ENCODE results near the gene AFP.

The AFP gene

DNA sequence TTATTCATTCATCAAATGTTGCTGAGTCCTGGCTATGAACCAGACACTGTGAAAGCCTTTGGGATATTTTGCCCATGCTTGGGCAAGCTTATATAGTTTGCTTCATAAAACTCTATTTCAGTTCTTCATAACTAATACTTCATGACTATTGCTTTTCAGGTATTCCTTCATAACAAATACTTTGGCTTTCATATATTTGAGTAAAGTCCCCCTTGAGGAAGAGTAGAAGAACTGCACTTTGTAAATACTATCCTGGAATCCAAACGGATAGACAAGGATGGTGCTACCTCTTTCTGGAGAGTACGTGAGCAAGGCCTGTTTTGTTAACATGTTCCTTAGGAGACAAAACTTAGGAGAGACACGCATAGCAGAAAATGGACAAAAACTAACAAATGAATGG lies 1.7 kb upstream of the AFP start:
- no peaks in the 10 kb centered on the region for H4K20me1 ChIP-seq (ENCODE audit: insufficient read depth, low read length)
- H3K27ac ChIP-seq (ENCODE audit: low read length), result no peak overlapping the region
- DNase-seq, result no peak
- H3K79me2 ChIP-seq (ENCODE audit: insufficient read depth, low read length), result no peaks in the 10 kb centered on the region
- H3K9ac ChIP-seq (ENCODE audit: low read depth, low read length), result no peak overlapping the region
- no peak overlapping the region for H2AFZ ChIP-seq (ENCODE audit: low read depth, low read length)
- no peak for TF ChIP-seq EZH2 (IDR thresholded peaks at IDR 0.05; ENCODE audit: borderline replicate concordance, low read depth, low read length, severe bottlenecking)
- TF ChIP-seq, protein P1, sequence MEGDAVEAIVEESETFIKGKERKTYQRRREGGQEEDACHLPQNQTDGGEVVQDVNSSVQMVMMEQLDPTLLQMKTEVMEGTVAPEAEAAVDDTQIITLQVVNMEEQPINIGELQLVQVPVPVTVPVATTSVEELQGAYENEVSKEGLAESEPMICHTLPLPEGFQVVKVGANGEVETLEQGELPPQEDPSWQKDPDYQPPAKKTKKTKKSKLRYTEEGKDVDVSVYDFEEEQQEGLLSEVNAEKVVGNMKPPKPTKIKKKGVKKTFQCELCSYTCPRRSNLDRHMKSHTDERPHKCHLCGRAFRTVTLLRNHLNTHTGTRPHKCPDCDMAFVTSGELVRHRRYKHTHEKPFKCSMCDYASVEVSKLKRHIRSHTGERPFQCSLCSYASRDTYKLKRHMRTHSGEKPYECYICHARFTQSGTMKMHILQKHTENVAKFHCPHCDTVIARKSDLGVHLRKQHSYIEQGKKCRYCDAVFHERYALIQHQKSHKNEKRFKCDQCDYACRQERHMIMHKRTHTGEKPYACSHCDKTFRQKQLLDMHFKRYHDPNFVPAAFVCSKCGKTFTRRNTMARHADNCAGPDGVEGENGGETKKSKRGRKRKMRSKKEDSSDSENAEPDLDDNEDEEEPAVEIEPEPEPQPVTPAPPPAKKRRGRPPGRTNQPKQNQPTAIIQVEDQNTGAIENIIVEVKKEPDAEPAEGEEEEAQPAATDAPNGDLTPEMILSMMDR (IDR thresholded peaks at IDR 0.05; ENCODE audit: borderline replicate concordance, extremely low read depth, low read length, poor library complexity, severe bottlenecking), result peak; percentile 49
- no peak overlapping the region for H3K4me3 ChIP-seq (ENCODE audit: low read depth in 1 of 2, low read length in 2 of 2)
- no peak overlapping the region for H3K4me2 ChIP-seq (ENCODE audit: insufficient read depth, low read length)
- H3K36me3 ChIP-seq (ENCODE audit: insufficient read depth, low read length), result no peaks in the 10 kb centered on the region
- no peaks in the 10 kb centered on the region for H3K27me3 ChIP-seq (ENCODE audit: insufficient read depth, low read length, poor library complexity)
- no peaks in the 10 kb centered on the region for H3K4me1 ChIP-seq (ENCODE audit: insufficient read depth, low read length)
- H3K9me3 ChIP-seq (ENCODE audit: insufficient read depth, low read length, severe bottlenecking), result no peaks in the 10 kb centered on the region
- ATAC-seq (ENCODE audit: insufficient read depth, low read depth), result no peak

GRCh38 chr4:73436674-73437557 lies 895 bp downstream of the AFP start:
- Histone ChIP-seq H3K4me2 (ENCODE audit: insufficient read depth, low read length) (no peak overlapping the region), H4K20me1 (ENCODE audit: insufficient read depth, low read length) (no peaks in the 10 kb centered on the region), H3K36me3 (ENCODE audit: insufficient read depth, low read length) (no peaks in the 10 kb centered on the region), H2AFZ (ENCODE audit: low read depth, low read length) (no peak overlapping the region), H3K4me1 (ENCODE audit: insufficient read depth, low read length) (no peaks in the 10 kb centered on the region), H3K9me3 (ENCODE audit: insufficient read depth, low read length, severe bottlenecking) (no peaks in the 10 kb centered on the region), H3K27ac (ENCODE audit: low read length) (no peak overlapping the region), H3K4me3 (ENCODE audit: low read depth in 1 of 2, low read length in 2 of 2) (no peak overlapping the region), H3K9ac (ENCODE audit: low read depth, low read length) (no peak overlapping the region), H3K27me3 (ENCODE audit: insufficient read depth, low read length, poor library complexity) (no peaks in the 10 kb centered on the region), H3K79me2 (ENCODE audit: insufficient read depth, low read length) (no peaks in the 10 kb centered on the region)
- DNase-seq (no peak), ATAC-seq (ENCODE audit: insufficient read depth, low read depth) (no peak)
- TF ChIP-seq, protein P1 (IDR thresholded peaks at IDR 0.05; ENCODE audit: borderline replicate concordance, extremely low read depth, low read length, poor library complexity, severe bottlenecking), result no peak
- TF ChIP-seq EZH2 (IDR thresholded peaks at IDR 0.05; ENCODE audit: borderline replicate concordance, low read depth, low read length, severe bottlenecking), result no peak

DNA sequence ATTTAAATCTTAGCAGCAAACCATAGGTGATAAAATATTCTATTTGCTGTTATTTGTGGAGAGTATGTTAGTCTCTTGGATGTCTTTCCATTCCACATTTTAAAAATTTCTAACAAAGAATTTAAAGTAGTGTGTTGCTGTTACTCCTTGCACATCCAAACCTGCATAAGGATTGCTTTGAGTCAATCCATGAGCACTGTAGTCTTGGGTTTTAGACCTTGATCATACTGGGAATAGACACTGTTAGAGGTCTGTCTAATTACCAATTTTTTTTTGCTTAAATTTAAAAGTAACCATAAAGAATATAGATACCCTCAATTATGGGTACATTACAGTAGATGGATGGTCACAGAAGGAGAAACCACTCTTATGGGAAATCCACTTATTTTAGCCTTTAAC lies 1.5 kb downstream of the AFP start:
- Histone ChIP-seq H3K4me1 (ENCODE audit: insufficient read depth, low read length) (no peaks in the 10 kb centered on the region), H3K79me2 (ENCODE audit: insufficient read depth, low read length) (no peaks in the 10 kb centered on the region), H3K9ac (ENCODE audit: low read depth, low read length) (no peak overlapping the region), H3K4me2 (ENCODE audit: insufficient read depth, low read length) (no peak overlapping the region), H3K36me3 (ENCODE audit: insufficient read depth, low read length) (no peaks in the 10 kb centered on the region), H3K27ac (ENCODE audit: low read length) (no peak overlapping the region), H4K20me1 (ENCODE audit: insufficient read depth, low read length) (no peaks in the 10 kb centered on the region), H3K27me3 (ENCODE audit: insufficient read depth, low read length, poor library complexity) (no peaks in the 10 kb centered on the region), H3K4me3 (ENCODE audit: low read depth in 1 of 2, low read length in 2 of 2) (no peak overlapping the region), H2AFZ (ENCODE audit: low read depth, low read length) (no peak overlapping the region), H3K9me3 (ENCODE audit: insufficient read depth, low read length, severe bottlenecking) (no peaks in the 10 kb centered on the region)
- no peak for TF ChIP-seq EZH2 (IDR thresholded peaks at IDR 0.05; ENCODE audit: borderline replicate concordance, low read depth, low read length, severe bottlenecking)
- TF ChIP-seq, protein P1 (IDR thresholded peaks at IDR 0.05; ENCODE audit: borderline replicate concordance, extremely low read depth, low read length, poor library complexity, severe bottlenecking), result no peak
- DNase-seq, result no peak
- no peak for ATAC-seq (ENCODE audit: insufficient read depth, low read depth)
